Duodenal mucosa (tissue), 2 donors: ENCODE measurements around the gene GUCY1A2.

Experiments used
- H3K27ac ChIP-seq: one replicate; pipeline ENCODE4 v1.7.0; 2013; ENCODE audit warnings: low read depth, low read length
- H3K27me3 ChIP-seq, 2 donors: one replicate each; pipeline ENCODE4 v1.7.0; 2013; ENCODE audit warnings: low read length in 2 of 2, control low read depth in 1 of 2; ENCODE audit not compliant: insufficient read depth in 2 of 2, control insufficient read depth in 1 of 2
- H3K36me3 ChIP-seq, 2 donors: one replicate each; pipeline ENCODE4 v1.7.0; 2013; ENCODE audit warnings: low read length in 2 of 2, control low read depth in 1 of 2; ENCODE audit not compliant: insufficient read depth in 2 of 2, control insufficient read depth in 1 of 2
- H3K4me1 ChIP-seq, 2 donors: one replicate each; pipeline ENCODE4 v1.7.0; 2013; ENCODE audit warnings: low read length in 2 of 2, control low read depth in 1 of 2; ENCODE audit not compliant: insufficient read depth in 2 of 2, control insufficient read depth in 1 of 2
- H3K4me3 ChIP-seq, 2 donors: one replicate each; pipeline ENCODE4 v1.7.0; 2013; ENCODE audit warnings: low read length in 2 of 2, low read depth in 1 of 2
- H3K9ac ChIP-seq, 2 donors: one replicate each; pipeline ENCODE4 v1.7.0; 2013; ENCODE audit warnings: low read length in 2 of 2, low read depth in 1 of 2
- H3K9me3 ChIP-seq, 2 donors: one replicate each; pipeline ENCODE4 v1.7.0; 2013; ENCODE audit warnings: low read length in 2 of 2, control low read depth in 1 of 2; ENCODE audit not compliant: control insufficient read depth in 1 of 2

Gene GUCY1A2

GRCh38 chr11:106691807-106692365 is 326.4 kb downstream of the GUCY1A2 start:
- H3K27ac ChIP-seq = no peak overlapping the region
- no peak overlapping the region for H3K9ac ChIP-seq
- no peak overlapping the region for H3K4me3 ChIP-seq

GRCh38 chr11:106690923-106691322 is 327.4 kb downstream of the GUCY1A2 start:
- no peaks in the 10 kb centered on the region for H3K27me3 ChIP-seq
- no peaks in the 10 kb centered on the region for H3K4me1 ChIP-seq
- H3K9ac ChIP-seq = no peak overlapping the region
- H3K36me3 ChIP-seq = no peaks in the 10 kb centered on the region
- H3K9me3 ChIP-seq = no peaks in the 10 kb centered on the region
- no peak overlapping the region for H3K4me3 ChIP-seq
- no peak overlapping the region for H3K27ac ChIP-seq

More at GRCh38 chr11:106691807-106692365, 326.4 kb downstream of the GUCY1A2 start:
- Histone ChIP-seq H3K36me3 (no peaks in the 10 kb centered on the region), H3K9me3 (no peaks in the 10 kb centered on the region), H3K4me1 (no peaks in the 10 kb centered on the region), H3K27me3 (no peaks in the 10 kb centered on the region)

- H3K36me3 ChIP-seq = no peaks in the 10 kb centered on the region
- no peaks in the 10 kb centered on the region for H3K9me3 ChIP-seq
- H3K9ac ChIP-seq = no peak overlapping the region
- H3K27ac ChIP-seq = no peak overlapping the region
- no peaks in the 10 kb centered on the region for H3K27me3 ChIP-seq
- no peaks in the 10 kb centered on the region for H3K4me1 ChIP-seq
- no peak overlapping the region for H3K4me3 ChIP-seq
Measured at GRCh38 chr11:106684944-106685343, 333.3 kb downstream of the GUCY1A2 start.

GRCh38 chr11:106683435-106683834 is 334.8 kb downstream of the GUCY1A2 start:
- no peaks in the 10 kb centered on the region for H3K36me3 ChIP-seq
- no peak overlapping the region for H3K4me3 ChIP-seq
- no peaks in the 10 kb centered on the region for H3K27me3 ChIP-seq
- H3K9me3 ChIP-seq = no peaks in the 10 kb centered on the region
- no peak overlapping the region for H3K9ac ChIP-seq
- H3K27ac ChIP-seq = no peak overlapping the region
- no peaks in the 10 kb centered on the region for H3K4me1 ChIP-seq

- no peak overlapping the region for H3K9ac ChIP-seq
- no peaks in the 10 kb centered on the region for H3K4me1 ChIP-seq
- H3K27me3 ChIP-seq = no peaks in the 10 kb centered on the region
- H3K9me3 ChIP-seq = no peaks in the 10 kb centered on the region
- no peak overlapping the region for H3K4me3 ChIP-seq
- H3K36me3 ChIP-seq = no peaks in the 10 kb centered on the region
- H3K27ac ChIP-seq = no peak overlapping the region
Measured at GRCh38 chr11:106681435-106681834, 336.8 kb downstream of the GUCY1A2 start.

- Histone ChIP-seq H3K9me3 (no peaks in the 10 kb centered on the region), H3K9ac (no peak overlapping the region), H3K4me1 (no peaks in the 10 kb centered on the region), H3K27ac (no peak overlapping the region), H3K36me3 (no peaks in the 10 kb centered on the region), H3K4me3 (no peak overlapping the region), H3K27me3 (no peaks in the 10 kb centered on the region)
Measured at GRCh38 chr11:106679581-106679980, 338.7 kb downstream of the GUCY1A2 start.

GRCh38 chr11:106679181-106679580 is 339.1 kb downstream of the GUCY1A2 start:
- Histone ChIP-seq H3K9me3 (no peaks in the 10 kb centered on the region), H3K36me3 (no peaks in the 10 kb centered on the region), H3K4me1 (no peaks in the 10 kb centered on the region), H3K4me3 (no peak overlapping the region), H3K27ac (no peak overlapping the region), H3K9ac (no peak overlapping the region), H3K27me3 (no peaks in the 10 kb centered on the region)

- H3K9ac ChIP-seq = no peak overlapping the region
- H3K9me3 ChIP-seq = no peaks in the 10 kb centered on the region
- no peak overlapping the region for H3K27ac ChIP-seq
- H3K36me3 ChIP-seq = no peaks in the 10 kb centered on the region
- no peaks in the 10 kb centered on the region for H3K27me3 ChIP-seq
- no peaks in the 10 kb centered on the region for H3K4me1 ChIP-seq
- H3K4me3 ChIP-seq = no peak overlapping the region
Measured at GRCh38 chr11:106670069-106670468, 348.2 kb downstream of the GUCY1A2 start.

GRCh38 chr11:106668147-106668546 is 350.1 kb downstream of the GUCY1A2 start:
- Histone ChIP-seq H3K36me3 (no peaks in the 10 kb centered on the region), H3K27me3 (no peaks in the 10 kb centered on the region), H3K9me3 (no peaks in the 10 kb centered on the region), H3K27ac (no peak overlapping the region), H3K9ac (no peak overlapping the region), H3K4me3 (no peak overlapping the region), H3K4me1 (no peaks in the 10 kb centered on the region)

GRCh38 chr11:106656646-106657045 is 361.6 kb downstream of the GUCY1A2 start:
- no peaks in the 10 kb centered on the region for H3K9me3 ChIP-seq
- H3K27me3 ChIP-seq = no peaks in the 10 kb centered on the region
- no peaks in the 10 kb centered on the region for H3K4me1 ChIP-seq
- no peak overlapping the region for H3K9ac ChIP-seq
- H3K36me3 ChIP-seq = no peaks in the 10 kb centered on the region
- H3K4me3 ChIP-seq = no peak overlapping the region
- H3K27ac ChIP-seq = no peak overlapping the region

GRCh38 chr11:106644824-106645223 is 373.5 kb downstream of the GUCY1A2 start:
- H3K27me3 ChIP-seq = no peaks in the 10 kb centered on the region
- H3K36me3 ChIP-seq = no peaks in the 10 kb centered on the region
- no peak overlapping the region for H3K4me3 ChIP-seq
- no peak overlapping the region for H3K9ac ChIP-seq
- H3K4me1 ChIP-seq = no peaks in the 10 kb centered on the region
- H3K27ac ChIP-seq = no peak overlapping the region
- H3K9me3 ChIP-seq = peaks cover 0 to 3% of the 10 kb centered on the region in 2 donors
